VCaP (cell line): ENCODE data around the gene DCLK1.

ENCODE experiments used
- H3K27ac ChIP-seq: fragments of 450-650 bp; 2 replicates; pipeline ENCODE4 v1.5.1; 2017
- TF ChIP-seq, protein P1 (sequence below): fragments of 450-650 bp; conservative IDR thresholded peaks from 2 replicates; pipeline ENCODE4 v1.5.1; 2017; ENCODE audit warnings: mild to moderate bottlenecking, moderate library complexity

Gene DCLK1

DNA sequence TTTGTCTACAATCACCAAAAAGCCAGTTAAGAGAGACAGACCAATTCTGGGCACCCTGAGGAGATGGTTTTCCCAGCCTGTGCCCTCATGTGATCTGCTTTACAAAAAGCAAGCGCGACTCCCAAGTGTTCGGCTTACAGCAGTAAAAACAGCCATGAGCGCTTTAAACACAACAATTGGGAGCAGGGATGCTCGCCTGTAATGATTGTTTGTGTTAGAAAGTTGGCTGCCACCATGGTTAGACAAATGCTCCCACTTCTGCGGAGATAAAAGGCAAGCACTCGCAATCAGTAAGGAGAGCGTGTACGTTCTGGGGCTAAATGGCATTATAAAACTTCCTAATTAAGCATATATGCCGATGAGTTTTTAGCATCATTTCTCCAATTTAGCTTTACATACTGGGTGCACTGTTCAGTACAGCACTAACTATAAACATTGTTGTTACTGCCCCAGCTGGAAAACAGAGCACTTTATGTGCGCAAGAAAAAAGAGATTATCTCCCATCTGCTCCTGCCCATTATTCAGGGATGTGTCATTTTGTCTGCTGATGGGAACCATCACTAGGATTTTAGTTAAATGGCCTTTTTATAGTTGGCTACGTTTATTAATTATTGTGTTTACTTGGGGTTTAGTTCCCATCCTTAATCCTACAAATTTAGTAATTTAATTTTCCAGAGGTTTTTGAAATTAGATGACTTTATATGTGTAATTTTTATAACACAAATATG is 345.4 kb downstream of the DCLK1 start:
- TF ChIP-seq, protein P1, sequence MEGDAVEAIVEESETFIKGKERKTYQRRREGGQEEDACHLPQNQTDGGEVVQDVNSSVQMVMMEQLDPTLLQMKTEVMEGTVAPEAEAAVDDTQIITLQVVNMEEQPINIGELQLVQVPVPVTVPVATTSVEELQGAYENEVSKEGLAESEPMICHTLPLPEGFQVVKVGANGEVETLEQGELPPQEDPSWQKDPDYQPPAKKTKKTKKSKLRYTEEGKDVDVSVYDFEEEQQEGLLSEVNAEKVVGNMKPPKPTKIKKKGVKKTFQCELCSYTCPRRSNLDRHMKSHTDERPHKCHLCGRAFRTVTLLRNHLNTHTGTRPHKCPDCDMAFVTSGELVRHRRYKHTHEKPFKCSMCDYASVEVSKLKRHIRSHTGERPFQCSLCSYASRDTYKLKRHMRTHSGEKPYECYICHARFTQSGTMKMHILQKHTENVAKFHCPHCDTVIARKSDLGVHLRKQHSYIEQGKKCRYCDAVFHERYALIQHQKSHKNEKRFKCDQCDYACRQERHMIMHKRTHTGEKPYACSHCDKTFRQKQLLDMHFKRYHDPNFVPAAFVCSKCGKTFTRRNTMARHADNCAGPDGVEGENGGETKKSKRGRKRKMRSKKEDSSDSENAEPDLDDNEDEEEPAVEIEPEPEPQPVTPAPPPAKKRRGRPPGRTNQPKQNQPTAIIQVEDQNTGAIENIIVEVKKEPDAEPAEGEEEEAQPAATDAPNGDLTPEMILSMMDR, result no peak
- H3K27ac ChIP-seq, result no peak overlapping the region

DNA sequence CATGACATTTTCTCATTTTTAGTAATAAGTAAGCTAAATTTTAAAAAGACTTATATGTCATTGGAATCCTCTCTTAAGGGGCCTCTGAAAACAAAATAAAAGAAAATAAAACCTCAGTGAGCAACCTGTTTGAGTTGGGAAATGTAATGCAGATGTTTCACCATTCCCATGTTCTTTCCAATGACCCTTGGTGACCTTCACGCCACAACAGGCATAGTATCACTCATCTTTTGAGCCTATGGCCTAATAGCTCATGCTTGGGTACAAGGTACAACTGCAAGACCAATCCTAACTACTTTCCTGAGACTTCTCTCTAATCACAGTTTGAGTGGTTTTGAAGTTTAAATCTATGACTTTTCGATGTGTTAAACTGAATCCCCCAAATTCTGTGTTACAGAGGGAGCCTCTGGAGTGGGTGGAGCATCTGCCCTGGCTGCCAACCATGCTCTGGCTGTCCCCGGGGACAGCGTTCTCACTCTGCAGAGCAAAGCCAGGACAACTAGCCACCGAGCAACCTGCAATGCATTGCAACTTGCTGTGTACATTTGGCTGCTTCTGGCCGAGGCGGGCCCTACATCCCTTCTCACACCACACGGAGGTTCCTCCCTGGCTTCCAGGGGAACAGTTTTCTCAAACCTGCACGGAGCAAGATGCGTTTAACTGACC is 346.8 kb downstream of the DCLK1 start:
- no peak overlapping the region for H3K27ac ChIP-seq
- TF ChIP-seq, protein P1, result no peak

DNA sequence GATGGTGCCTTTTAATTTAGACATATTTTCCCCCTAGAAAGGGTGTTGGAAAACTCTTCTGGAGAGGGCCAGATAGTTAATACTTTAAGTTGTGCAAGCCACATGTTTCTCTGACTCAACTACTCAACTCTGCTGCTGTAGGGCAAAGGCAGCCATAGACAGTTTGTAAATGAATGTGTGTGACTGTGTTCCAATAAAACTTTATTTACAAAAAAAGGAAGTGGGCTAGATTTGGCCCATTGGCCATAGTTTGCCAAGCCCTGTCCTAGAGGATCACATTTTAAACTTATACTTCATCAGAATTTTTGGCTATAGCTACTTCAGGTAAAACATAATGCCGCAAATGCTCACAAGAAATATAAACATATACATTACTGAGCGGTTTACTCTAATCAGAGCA is 348.4 kb downstream of the DCLK1 start:
- H3K27ac ChIP-seq, result no peak overlapping the region

DNA sequence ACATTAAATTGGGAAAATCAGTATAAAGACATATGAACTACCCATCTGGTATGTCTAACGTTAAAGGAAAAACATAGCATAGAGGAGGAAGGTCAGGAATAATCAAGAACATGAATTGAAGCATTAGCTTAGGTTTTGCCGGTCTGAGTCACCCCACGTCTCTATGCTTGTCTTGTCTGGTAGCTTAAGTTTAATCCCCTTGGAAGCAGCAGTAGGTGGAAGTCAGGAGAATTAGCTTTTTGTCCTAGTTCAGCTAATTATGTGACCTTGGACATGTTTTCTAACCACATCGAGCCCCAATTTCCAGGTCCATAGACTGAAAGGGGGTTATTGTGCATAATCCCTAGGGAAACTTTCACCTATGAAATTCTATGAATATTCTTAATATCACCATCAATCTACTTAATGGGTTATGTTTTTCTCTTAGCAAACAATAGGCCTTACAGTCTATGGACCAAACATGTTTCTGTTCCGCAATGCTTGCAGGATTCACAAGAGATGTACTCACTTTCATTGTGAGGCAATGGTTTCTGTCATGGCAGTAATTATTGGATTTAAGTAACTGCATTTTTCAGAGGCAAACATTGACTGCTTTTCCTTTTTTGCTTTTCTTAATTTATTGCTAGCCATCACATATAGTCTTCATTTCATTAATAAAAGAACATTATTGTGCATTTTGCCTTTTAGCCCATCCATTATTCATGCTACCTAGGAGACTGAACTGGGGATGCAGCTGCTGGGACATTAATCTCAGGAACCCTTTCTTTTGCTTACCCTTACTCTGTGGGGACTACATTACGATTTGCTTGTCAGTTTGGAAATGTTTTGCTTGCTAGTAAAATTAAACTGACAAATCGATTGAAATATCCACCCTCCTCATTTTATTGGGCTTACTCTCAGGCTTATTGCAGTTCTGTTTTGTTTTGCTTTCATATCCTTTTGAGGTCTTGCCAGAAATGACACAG is 349.9 kb downstream of the DCLK1 start:
- TF ChIP-seq, protein P1, result no peak
- H3K27ac ChIP-seq, result peak overlapping the region; percentile 13; the same call in 1 of the 2 replicates

More for the DNA sequence above, 348.4 kb downstream of the DCLK1 start:
- TF ChIP-seq, protein P1, result no peak

DNA sequence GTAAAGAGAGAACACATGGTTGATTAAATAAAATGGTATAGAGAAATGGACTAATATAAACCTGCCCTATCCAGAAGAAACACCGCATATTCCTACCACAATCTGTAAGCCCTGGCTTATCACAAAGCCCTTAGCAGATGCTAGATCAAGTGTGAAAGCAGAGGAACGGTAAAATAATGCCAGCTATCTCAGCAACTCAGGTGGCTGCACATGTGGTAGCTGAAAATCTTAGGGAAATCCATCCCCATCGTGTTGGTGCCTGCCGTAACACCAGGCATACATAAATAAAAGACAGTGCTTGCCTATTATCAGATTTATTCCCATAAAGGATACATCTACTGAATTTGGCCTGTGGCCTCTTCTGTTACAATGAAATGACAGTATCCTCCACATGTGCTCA is 350.6 kb downstream of the DCLK1 start:
- H3K27ac ChIP-seq, result no peak overlapping the region
- TF ChIP-seq, protein P1, result no peak

DNA sequence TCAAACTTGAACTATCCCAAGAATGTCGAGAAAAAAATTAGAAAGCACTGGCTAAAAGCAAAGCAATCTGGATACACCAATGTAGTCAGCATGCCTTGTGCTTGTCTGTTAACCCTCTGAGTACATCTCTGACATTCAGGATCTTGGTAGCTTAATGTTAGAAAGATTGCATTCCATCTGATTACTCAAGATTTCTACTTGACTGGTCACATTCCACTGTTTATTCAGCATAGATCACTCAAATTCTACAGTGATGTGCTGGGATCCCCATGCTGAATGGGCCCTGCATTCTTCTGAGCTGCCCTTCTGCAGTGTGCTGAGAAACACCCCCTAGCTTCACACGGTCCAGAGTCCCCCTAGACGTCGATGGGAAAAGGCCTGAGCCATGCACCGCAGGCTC is 359.3 kb downstream of the DCLK1 start:
- TF ChIP-seq, protein P1, result no peak
- H3K27ac ChIP-seq, result no peak overlapping the region

DNA sequence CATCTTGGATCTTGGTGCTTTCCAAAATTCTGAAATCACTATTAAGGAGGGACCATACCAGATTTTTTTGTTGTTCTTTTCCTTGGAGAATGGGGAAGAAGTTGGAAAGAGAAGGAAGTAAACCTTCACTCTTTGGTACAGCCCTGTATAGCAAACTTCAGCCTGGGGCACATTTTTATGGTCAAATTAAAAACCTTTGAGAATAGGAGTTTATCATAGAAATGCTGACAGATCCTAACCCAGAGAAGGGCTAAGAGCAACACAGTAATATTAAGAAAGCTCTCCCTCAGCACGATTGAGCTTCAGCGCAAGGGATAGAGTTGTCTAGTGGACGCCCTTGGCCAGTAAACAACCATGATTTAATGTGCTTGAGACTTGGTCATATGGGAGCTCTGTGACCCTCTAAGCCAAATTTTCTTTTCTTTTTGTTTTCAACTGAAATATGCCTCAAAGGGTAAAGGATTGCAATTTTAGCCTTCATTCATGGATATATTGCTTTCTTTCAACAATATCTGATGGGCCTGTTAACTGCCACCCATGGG is 360.4 kb downstream of the DCLK1 start:
- no peak overlapping the region for H3K27ac ChIP-seq
- TF ChIP-seq, protein P1, result no peak
